HuH-7.5 (cell line): Measurements from ENCODE around the gene ETAA1.

Source experiments
- DNase-seq: peaks from one replicate; pipeline ENCODE4 v3.0.0; 2011; ENCODE audit warnings: low spot score

The ETAA1 gene

DNA sequence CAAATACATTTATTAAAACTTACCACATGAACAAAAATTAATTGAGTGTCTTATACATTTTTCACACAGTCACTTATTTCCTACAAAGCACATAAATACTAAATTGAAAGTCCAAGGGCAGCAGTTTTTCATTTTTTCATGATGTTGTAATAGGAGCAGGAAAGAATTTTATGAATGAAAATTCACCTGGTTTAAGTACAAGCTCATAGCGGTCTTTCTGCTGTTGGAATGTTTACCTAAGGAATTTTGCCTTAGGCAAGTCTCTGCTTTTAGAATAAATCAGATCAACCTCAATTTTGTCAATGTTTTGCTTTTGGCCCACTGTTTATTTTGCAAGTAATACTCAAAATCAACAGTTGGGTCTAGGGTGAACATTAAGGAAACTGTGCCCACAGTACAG, 40.0 kb downstream of the ETAA1 start:
- DNase-seq = no peak

DNA sequence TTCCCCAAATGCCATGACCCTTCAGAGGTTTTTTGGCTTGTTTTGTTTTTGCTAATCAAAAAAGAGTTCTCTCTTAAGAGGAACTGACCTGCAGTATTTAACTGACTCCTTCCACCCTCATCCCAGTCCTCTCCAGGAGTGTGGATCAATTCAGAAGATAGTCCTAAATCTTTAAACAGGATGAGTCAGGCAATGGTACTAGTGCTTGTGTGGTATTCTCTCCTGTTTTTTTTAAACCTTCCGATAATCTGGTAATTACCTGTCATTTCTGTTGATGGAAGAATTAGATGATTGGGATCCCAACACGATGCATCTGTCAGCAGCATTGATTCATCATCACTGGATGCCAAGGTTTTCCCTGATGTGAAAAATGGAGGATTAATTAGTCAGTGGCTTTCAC, 41.2 kb downstream of the ETAA1 start:
- no peak for DNase-seq

DNA sequence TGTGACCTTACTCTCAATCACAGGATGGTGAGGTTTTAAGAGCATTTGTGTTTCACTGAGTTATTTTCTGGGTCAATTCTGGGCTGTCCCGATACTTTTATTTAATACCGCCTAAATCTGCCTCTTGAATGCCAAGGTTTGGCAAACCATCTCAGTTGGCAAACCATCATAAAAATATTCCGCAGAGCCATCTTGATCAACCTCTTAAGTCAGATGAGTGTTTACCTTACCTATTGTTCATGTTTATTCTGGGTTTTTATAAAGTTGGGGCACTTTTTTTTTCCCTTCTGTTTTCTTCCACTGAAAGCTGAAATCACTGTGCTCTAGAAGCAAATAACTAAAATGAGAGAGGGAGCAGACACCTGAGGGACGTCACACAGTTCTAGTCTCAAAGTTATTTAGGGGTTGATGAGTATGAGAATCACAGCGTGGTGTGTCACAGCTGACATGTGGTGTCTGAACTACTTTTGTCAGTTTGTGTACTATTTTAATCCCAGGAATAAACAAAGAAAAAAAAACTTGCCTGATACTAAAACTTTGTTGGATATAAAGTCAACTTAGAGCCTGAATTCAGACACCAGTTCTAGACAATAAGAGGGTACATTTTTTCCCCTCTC, 48.6 kb downstream of the ETAA1 start:
- no peak for DNase-seq

DNA sequence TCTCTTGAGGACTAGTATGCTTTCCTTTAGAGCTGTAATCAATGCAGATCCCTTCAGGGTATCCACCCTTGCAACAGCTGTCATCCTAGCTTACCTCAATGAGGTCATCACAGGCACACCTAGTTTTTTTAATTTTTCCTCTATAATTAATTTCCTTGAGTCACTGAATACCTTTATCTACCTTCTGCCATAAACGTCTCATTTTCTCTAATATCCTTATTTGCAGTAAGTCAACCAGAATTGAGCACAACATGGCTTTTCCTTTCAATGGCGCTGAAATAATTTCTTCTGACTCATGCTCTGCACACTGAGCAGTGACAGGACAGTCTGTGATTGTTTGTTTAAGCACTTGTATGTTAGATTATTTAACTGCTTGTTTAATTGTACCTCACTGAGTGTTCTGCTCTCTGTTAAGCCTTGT, 49.4 kb downstream of the ETAA1 start:
- DNase-seq = no peak

DNA sequence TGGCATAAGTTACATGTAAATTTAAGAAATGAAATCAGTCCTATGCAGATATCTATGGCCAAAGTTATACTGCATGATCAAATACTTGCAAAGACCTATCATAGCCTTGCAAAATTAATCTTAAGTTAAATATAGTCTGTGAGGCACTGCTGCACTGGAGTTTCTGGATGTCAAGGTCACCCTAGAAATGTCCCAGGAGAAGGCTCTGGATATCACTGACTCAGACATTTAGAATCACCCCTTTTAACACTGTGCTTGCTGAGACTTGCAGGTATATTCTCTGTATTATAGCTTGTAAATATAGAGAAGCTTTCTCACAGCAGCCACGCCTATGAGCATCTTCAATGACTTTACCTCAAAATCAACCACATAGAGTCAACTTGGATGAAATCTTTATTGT, 51.5 kb downstream of the ETAA1 start:
- no peak for DNase-seq

DNA sequence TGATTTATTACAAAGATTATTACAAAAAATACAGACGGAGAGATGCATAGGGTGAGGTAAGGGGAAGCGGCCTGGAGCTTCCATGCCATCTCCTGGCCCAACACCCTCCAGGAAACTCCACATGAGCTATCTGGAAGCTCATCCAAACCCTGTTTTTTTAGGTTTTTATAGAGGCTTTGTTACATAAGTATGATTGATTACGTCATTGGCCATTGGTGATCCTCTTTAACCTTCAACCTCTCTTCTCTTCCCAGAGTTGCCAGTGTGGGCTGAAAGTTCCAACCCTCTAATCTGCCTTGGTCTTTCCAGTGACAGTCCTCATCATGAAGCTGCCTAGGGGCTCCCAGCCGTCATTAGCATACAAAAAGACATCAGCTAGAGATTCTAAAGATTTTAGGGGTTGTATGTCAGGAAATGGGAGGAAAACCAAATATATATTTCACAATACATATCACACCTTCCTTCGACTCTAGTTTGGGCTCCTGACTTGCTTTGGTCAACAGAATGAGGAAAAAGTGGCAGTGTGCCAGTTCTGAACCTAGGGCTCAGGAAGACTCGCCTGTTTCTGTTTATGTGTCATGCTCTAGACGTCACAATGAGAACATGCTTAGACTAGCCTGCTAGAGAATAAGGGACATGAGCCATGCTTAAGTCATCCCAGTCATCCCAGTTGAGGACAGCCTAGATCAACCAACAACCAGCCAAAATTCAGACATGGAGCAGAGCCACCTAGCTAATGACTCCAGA, 54.1 kb downstream of the ETAA1 start:
- DNase-seq = no peak

DNA sequence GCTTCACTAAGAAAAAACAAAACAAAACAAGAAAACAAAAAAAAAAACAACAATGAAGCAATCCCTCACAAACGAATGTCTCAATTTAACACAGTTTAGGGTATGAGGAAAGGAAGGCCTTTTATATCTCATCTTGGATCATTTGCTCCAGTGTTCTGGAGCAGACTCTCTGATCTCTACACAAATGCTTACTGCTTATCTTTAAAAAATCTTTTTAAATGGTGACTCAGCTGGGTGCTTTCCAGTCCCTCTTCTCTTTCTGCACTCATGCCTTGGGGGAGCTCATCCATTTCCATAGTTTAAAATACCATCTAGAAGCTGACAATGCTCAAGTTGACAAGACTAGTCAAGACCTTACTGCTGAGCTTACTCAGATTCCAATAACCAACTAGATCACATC, 56.2 kb downstream of the ETAA1 start:
- DNase-seq = no peak

DNA sequence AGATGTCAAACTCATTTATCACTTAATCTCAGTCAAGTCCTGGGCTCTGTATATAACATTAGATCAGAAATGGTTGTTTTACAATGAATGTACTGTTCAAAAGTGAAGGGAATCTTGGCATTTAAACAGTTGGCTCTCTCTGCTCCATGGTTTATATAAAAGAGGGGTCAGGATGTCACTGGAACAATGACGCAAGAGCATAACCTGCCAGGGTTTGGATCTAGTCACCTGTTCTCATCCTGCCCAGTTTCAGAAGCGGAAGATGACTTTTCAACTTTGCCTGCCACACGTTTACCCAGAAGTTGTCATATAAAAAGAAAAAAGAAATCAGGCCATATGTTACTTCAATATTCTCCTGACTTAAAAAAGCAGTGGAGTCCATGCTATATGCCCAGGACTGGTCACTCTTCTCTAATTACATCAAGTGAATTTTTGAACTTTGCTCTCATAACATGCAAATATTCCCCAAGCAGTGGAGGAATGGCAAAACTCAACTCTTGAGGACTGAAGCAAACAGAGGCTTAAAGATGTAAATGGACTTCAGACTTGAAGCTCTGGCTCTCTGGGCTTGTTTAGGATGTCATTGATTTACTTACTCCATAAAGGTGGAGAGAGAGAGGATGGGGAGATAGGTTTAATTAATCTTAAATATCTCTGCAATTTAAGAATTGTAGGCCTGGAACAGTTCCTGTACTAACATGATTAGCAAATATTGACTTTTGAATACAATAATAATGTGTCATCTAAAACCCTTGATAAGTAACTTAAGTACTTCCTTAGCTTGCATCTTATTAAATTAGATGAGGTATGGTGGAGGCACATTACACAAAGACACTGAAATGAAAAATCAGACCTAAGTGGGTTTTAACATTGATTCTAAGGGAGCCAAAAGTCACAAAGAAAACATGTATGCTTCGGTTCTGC, 58.3 kb downstream of the ETAA1 start:
- no peak for DNase-seq

DNA sequence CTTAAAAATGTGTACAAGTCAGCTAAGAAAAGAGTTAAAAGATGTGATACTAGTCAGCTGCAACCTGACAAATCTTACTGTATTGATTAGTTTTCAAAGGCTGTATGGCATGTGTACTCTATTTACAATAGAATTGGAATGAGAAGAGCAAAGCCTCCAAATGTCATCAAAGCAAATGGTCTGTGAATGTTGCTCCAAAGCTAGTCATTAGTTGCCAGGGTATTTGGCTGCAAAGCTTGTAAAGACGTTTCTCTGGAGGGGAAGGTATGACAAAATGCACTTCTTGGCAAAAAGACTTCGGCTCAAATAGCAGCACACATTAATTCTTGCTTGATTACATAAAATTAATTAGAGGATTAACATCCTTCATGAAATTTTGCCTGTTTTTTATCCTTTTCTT, 59.3 kb downstream of the ETAA1 start:
- DNase-seq = no peak

DNA sequence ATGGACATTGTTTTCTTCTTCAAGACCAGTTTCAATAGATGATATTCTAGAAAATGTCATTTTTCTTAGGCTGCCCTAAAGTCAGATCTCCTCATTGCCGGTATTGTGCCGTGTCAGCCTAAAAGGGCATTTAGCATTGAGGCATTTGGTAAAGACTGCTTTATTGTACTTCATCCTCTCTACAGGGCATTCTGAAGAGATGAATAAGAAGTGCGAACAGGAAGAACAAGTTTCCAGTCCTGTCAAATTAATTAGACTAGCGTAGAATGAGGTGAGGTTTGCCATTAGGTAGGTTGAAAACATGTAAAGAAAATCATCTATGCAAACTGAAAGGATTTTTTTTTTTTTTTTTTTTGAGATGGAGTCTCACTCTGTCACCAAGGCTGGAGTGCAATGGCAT, 60.6 kb downstream of the ETAA1 start:
- DNase-seq = no peak

DNA sequence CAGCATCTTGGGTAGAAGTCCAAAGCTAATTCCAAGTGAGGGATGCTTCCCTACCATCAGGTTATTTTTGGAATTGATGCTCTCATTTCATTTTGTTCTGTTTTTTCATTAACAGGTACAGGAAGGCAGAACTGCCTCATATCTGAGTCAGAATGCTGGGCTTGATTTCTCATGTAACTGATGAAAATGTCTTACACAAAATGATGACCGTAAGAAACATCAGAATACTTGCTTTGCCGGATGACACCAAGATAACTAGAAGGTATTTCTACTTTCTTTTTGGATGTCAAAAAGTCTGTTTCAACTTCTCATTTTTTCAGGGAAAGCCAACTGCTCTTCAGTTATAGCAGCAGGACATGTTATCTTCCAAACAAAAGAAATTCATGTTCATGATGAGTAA, 62.6 kb downstream of the ETAA1 start:
- no peak for DNase-seq
